HepG2 (cell line): Measurements from ENCODE around the gene DUSP9. TPM values are rescaled to one million over a fixed set of nuclear protein-coding genes. Genes with fewer than 3 reads are reported as not detected.

Experiments
- ATAC-seq: fragments of 200-7000 bp; cut with Tn5 transposase; 3 replicates; pipeline ENCODE4 v1.9.1; 2020; ENCODE audit warnings: mild to moderate bottlenecking, moderate library complexity
- BruUV-seq: library from RNA; stranded (reverse); fragments of 400-500 nt; replicated peaks from 2 replicates; lab custom pipeline; 2021; lab: Mats Ljungman, UMichigan
- CTCF ChIA-PET: fragments of 300-600 bp; formaldehyde crosslinking; extraction: SDS; loops from one replicate; lab custom pipeline; 2021; ENCODE audit warnings: low total read pairs, inconsistent platforms, low intra/inter-chr PET ratio; lab: Yijun Ruan, JAX
- POLR2A ChIA-PET: fragments of 350-600 bp; sonication (Branson Sonifier 250); formaldehyde crosslinking; loops from one replicate; lab custom pipeline; 2020; ENCODE audit warnings: antibody characterized with exemption, inconsistent platforms; lab: Yijun Ruan, JAX
- DNase-seq: peaks from one replicate; pipeline ENCODE4 v3.0.0-alpha.2; 2015; ENCODE audit warnings: low spot score
- FAIRE-seq: peaks from 3 replicates; lab custom pipeline; 2011; peaks lifted over from hg19 to GRCh38; lab: Jason Lieb, UNC
- H2AFZ ChIP-seq: one replicate; pipeline ENCODE4 v1.6.1; 2011; ENCODE audit warnings: low read length, inconsistent platforms
- H3K27ac ChIP-seq: fragments of 300-600 bp; 3 replicates; pipeline ENCODE4 v1.8.0; 2011; ENCODE audit warnings: mixed run types, mild to moderate bottlenecking, mixed read lengths, low read length, inconsistent platforms; ENCODE audit not compliant: insufficient read depth; ENCODE audit errors: extremely low read length
- H3K27me3 ChIP-seq, 2 experiments: fragments of 200-600 bp in 1 of 2; 2 replicates in 1 of 2; 3 replicates in 1 of 2; pipeline versions ENCODE4 v1.6.0 to v1.8.0; 2011; ENCODE audit warnings: low read length in 2 of 2, mild to moderate bottlenecking in 2 of 2, moderate library complexity in 2 of 2, inconsistent platforms in 1 of 2; ENCODE audit not compliant: insufficient read depth in 2 of 2, control insufficient read depth in 1 of 2
- H3K36me3 ChIP-seq, 2 experiments: fragments of 200-600 bp in 1 of 2; replicated peaks in 1 of 2; 2 replicates in 1 of 2; 3 replicates in 1 of 2; pipeline versions ENCODE4 v1.5.1 to v1.8.0; 2011; ENCODE audit warnings: low read length in 2 of 2, inconsistent platforms in 1 of 2; ENCODE audit not compliant: insufficient read depth in 2 of 2, control insufficient read depth in 1 of 2
- H3K4me1 ChIP-seq: 2 replicates; pipeline ENCODE4 v1.5.1; 2012; ENCODE audit warnings: low read length, inconsistent platforms; ENCODE audit not compliant: insufficient read depth
- H3K4me2 ChIP-seq: 2 replicates; pipeline ENCODE4 v1.6.0; 2011; ENCODE audit warnings: low read depth, low read length, inconsistent platforms
- H3K4me3 ChIP-seq, 3 experiments: fragments of 200-600 bp in 1 of 3; sonication (generic), shearing (Covaris generic) in 1 of 3; replicated peaks in 1 of 3; 2 replicates each; pipeline ENCODE4 v1.5.1; 2011 to 2016; ENCODE audit warnings: low read length in 3 of 3, inconsistent platforms in 2 of 3, low read depth in 2 of 3, mild to moderate bottlenecking in 2 of 3, control low read depth in 1 of 3, mixed read lengths in 1 of 3; ENCODE audit not compliant: insufficient read depth in 1 of 3
- H3K79me2 ChIP-seq: one replicate; pipeline ENCODE4 v1.6.1; 2011; ENCODE audit warnings: low read length, inconsistent platforms; ENCODE audit not compliant: insufficient read depth
- H3K9ac ChIP-seq: 2 replicates; pipeline ENCODE4 v1.6.0; 2011; ENCODE audit warnings: mild to moderate bottlenecking, low read depth, low read length, inconsistent platforms; ENCODE audit not compliant: insufficient read depth
- H3K9me3 ChIP-seq: 2 replicates; pipeline ENCODE4 v1.5.1; 2012; ENCODE audit warnings: mild to moderate bottlenecking, low read length
- H4K20me1 ChIP-seq: 2 replicates; pipeline ENCODE4 v1.6.0; 2011; ENCODE audit warnings: inconsistent platforms, mild to moderate bottlenecking, low read length, moderate library complexity; ENCODE audit not compliant: insufficient read depth
- HDAC2 ChIP-seq: sonication (generic); formaldehyde crosslinking; IDR thresholded peaks from 2 replicates; pipeline ENCODE4 v1.4.0; 2020; ENCODE audit warnings: missing genetic modification reagents
- KDM2A ChIP-seq: sonication (generic); formaldehyde crosslinking; IDR thresholded peaks from 2 replicates; pipeline ENCODE4 v1.4.0; 2020; ENCODE audit warnings: low read depth, missing genetic modification reagents, borderline replicate concordance
- POLR2G ChIP-seq: fragments of 200-400 bp; formaldehyde crosslinking; IDR thresholded peaks from 2 replicates; pipeline ENCODE4 v1.6.1; 2018; ENCODE audit warnings: mild to moderate bottlenecking, low read depth, low read length, moderate library complexity
- RBFOX2 ChIP-seq: fragments of 200-400 bp; formaldehyde crosslinking; IDR thresholded peaks from 2 replicates; pipeline ENCODE4 v1.6.1; 2017; ENCODE audit warnings: low read depth, mild to moderate bottlenecking, low read length
- STAG1 ChIP-seq: sonication (generic); formaldehyde crosslinking; IDR thresholded peaks from 2 replicates; pipeline ENCODE4 v1.4.0; 2020; ENCODE audit warnings: missing genetic modification reagents
- ZNF530 ChIP-seq: sonication (generic); formaldehyde crosslinking; IDR thresholded peaks from 2 replicates; pipeline ENCODE4 v1.5.0; 2020; ENCODE audit warnings: low read depth, mild to moderate bottlenecking, missing genetic modification reagents
- ZNF777 ChIP-seq: sonication (generic); formaldehyde crosslinking; IDR thresholded peaks from 2 replicates; pipeline ENCODE4 v1.4.0; 2020; ENCODE audit warnings: missing genetic modification reagents
- ZSCAN25 ChIP-seq: sonication (generic); formaldehyde crosslinking; IDR thresholded peaks from 2 replicates; pipeline ENCODE4 v1.8.0; 2022; ENCODE audit warnings: mild to moderate bottlenecking, missing genetic modification reagents
- WGBS: methylation state at CpG from one replicate; pipeline ENCODE4 v1.1.6; 2017; ENCODE audit warnings: low lambda C conversion rate; 5-methylcytosine and 5-hydroxymethylcytosine counted together
- in situ Hi-C: cut with HindIII; loops from 2 replicates; pipeline ENCODE4 v1.10.0; 2017; ENCODE audit warnings: low pct_unique_long_range_greater_than_20kb; ENCODE audit not compliant: extremely low pct_ligation_motif_present
- intact Hi-C: fragments of 100-400 bp; cut with micrococcal nuclease; formaldehyde crosslinking; loops from one replicate; pipeline ENCODE4 v1.10.0; 2022; ENCODE audit not compliant: unreplicated experiment
- polyA plus RNA-seq, 8 experiments: library from polyadenylated mRNA; depleted of rRNA in 3 of 8; stranded (reverse) in 7 of 8; unstranded in 1 of 8; fragments of >200 nt; fragmentation: Illumina TruSeq in 4 of 8; extraction: Trizol in 4 of 8; gene quantifications; 2 replicates each; pipeline versions ENCODE4 v1.2.1 to v1.2.3, GENCODE V29; 2011 to 2016; ENCODE audit warnings: low read depth in 4 of 8, missing spikeins in 1 of 8, mixed read lengths in 1 of 8; ENCODE audit not compliant: insufficient read depth in 1 of 8
- total RNA-seq, 5 experiments: library from RNA; depleted of rRNA; stranded (reverse); fragments of >200 nt; fragmentation: Illumina TruSeq; extraction: Trizol; gene quantifications; 2 replicates each; pipeline ENCODE4 v1.2.3, GENCODE V29; 2016; ENCODE audit warnings: low read depth in 1 of 5
- TF ChIP-seq, protein P1 (sequence below): sonication (generic); formaldehyde crosslinking; IDR thresholded peaks from 2 replicates; pipeline ENCODE4 v1.9.0; 2021; ENCODE audit warnings: missing genetic modification reagents, borderline replicate concordance
- TF ChIP-seq, protein P2 (sequence below): sonication (generic); formaldehyde crosslinking; IDR thresholded peaks from 2 replicates; pipeline ENCODE4 v1.4.0; 2020; ENCODE audit warnings: missing genetic modification reagents, borderline replicate concordance
- TF ChIP-seq, protein P3 (sequence below): sonication (generic); formaldehyde crosslinking; IDR thresholded peaks from 2 replicates; pipeline ENCODE4 v1.8.0; 2022; ENCODE audit warnings: mild to moderate bottlenecking, missing genetic modification reagents; ENCODE audit not compliant: insufficient replicate concordance

Gene DUSP9
- total and polyA plus RNA-seq, 2 of the 13 experiments (the other 11 are each of a cell fraction or from before 2014, with no cell fraction given) = 235 to 435 TPM

DNA sequence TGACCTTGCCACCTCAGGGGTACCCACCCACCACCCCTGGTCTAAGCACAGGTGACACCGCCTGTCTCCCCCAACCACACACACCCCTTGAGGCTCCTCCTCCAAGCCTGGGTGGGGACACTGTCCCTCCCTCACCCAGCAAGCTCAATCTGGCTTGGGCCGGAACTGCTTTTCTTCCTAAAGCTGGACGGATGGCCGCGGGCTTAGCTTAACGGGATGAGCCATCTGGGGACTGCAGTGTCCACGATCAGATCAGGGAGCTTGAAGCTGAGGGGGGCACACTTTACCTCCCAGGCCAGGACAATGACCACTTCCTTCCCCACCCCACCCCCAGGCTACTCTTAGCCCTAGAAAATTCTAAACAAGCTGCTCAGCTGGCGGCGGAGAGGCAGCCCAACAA, 39.7 kb downstream of the DUSP9 start (continued):
- TF ChIP-seq ZNF777 = no peak

DNA sequence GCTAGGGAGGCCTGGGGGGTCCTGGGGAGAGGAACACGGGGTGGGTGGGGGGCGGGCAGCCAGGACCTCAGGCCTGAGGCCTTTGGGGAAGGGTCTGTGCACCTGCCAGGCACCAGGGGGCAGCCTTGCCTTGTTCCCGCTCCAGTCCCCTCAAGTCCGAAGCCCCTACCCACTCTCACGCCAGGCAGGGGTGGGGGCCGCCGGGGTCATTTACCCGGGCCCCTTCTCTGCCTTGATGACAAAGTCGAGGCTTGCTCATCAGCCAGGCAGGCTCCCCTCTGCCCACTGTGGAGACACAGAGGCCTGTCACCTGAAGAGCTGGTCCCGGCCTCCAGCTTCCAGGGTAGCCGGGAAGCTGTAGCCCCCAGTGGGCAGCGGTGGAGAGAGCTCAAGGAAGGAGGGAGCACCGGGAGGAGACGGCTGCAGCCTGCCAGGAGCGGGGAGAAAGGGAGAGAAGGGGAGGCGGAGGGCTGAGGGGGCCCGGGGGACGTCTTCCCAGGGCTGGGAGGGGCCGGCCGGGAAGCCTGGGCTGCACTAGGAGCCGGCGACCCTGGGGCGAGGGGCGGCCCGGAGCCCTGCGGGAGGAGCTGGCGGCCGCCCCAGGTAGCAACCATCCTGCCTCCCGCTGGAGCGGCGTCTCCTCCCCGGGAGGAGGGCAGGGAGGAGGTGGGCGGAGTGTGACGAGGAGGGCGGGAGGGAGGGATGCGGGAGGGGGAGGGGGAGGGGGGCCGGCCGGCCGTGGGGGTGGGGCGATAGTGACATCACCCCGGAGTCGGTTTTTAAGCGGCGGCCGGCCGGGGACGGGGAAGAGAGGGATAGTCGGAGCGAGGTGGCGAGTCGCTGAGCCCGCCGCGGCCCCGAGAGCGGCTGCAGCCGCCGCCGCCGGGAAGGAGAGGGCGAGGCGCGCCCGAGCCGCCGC, 40.4 kb downstream of the DUSP9 start, which contains the start of gene SLC6A8:
SLC6A8 (plus strand) TSS at position 806 of the 919 bp plus-strand sequence. CDS start 649 bp downstream, outside the sequence.
- FAIRE-seq (no peak), ATAC-seq (peak; percentile 38), DNase-seq (peak; percentile 31)
- in situ Hi-C loops = no loop called here
- peaks cover 16% of the 10 kb centered on the region for H4K20me1 ChIP-seq
- peak within 1 kb of the TSS; percentile 42 to 74 (median 68); a peak in 5 of 6 replicates for H3K4me3 ChIP-seq
- no peaks in the 10 kb centered on the region for H3K27me3 ChIP-seq
- ChIA-PET POLR2A (interaction anchor here (0.6 to 2.1 kb wide), 6 partner anchors 8 to 241 kb away, joined by 3 to 16 read pairs (median 4); partner anchors contain the start of gene PLXNB3), CTCF (no interaction called here)
- H3K27ac ChIP-seq = peak within 1 kb of the TSS; percentile 76
- no peak within 1 kb of the TSS for H2AFZ ChIP-seq
- intact Hi-C loops = no loop called here
- BruUV-seq = no TSS peak
- H3K36me3 ChIP-seq = peaks cover 0 to 1% of the 10 kb centered on the region in 2 experiments; a peak in 2 of 5 replicates
- H3K4me1 ChIP-seq = peaks cover 34% of the 10 kb centered on the region
- H3K4me2 ChIP-seq = peak within 1 kb of the TSS; percentile 74
- peak within 1 kb of the TSS; percentile 71 for H3K9ac ChIP-seq
- 0% methylated on average over 4 of the region's 66 CpGs for WGBS
- no peaks in the 10 kb centered on the region for H3K9me3 ChIP-seq
- peaks cover 20% of the 10 kb centered on the region for H3K79me2 ChIP-seq
- TF ChIP-seq RBFOX2 (peak; percentile 76; the same call in 1 of the 2 replicates), HDAC2 (CRISPR knock-in tag) (no peak), ZSCAN25 (0 out of 2 replicates have a peak, but pooled peaks have one; percentile 35), ZNF530 (CRISPR knock-in tag) (no peak), STAG1 (CRISPR knock-in tag) (0 out of 2 replicates have a peak, but pooled peaks have one; percentile 19), POLR2G (peak; percentile 70), KDM2A (CRISPR knock-in tag) (peak; percentile 23; the same call in 1 of the 2 replicates)
- TF ChIP-seq, protein P1, sequence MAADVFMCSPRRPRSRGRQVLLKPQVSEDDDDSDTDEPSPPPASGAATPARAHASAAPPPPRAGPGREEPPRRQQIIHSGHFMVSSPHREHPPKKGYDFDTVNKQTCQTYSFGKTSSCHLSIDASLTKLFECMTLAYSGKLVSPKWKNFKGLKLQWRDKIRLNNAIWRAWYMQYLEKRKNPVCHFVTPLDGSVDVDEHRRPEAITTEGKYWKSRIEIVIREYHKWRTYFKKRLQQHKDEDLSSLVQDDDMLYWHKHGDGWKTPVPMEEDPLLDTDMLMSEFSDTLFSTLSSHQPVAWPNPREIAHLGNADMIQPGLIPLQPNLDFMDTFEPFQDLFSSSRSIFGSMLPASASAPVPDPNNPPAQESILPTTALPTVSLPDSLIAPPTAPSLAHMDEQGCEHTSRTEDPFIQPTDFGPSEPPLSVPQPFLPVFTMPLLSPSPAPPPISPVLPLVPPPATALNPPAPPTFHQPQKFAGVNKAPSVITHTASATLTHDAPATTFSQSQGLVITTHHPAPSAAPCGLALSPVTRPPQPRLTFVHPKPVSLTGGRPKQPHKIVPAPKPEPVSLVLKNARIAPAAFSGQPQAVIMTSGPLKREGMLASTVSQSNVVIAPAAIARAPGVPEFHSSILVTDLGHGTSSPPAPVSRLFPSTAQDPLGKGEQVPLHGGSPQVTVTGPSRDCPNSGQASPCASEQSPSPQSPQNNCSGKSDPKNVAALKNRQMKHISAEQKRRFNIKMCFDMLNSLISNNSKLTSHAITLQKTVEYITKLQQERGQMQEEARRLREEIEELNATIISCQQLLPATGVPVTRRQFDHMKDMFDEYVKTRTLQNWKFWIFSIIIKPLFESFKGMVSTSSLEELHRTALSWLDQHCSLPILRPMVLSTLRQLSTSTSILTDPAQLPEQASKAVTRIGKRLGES = no peak
- TF ChIP-seq, protein P2, sequence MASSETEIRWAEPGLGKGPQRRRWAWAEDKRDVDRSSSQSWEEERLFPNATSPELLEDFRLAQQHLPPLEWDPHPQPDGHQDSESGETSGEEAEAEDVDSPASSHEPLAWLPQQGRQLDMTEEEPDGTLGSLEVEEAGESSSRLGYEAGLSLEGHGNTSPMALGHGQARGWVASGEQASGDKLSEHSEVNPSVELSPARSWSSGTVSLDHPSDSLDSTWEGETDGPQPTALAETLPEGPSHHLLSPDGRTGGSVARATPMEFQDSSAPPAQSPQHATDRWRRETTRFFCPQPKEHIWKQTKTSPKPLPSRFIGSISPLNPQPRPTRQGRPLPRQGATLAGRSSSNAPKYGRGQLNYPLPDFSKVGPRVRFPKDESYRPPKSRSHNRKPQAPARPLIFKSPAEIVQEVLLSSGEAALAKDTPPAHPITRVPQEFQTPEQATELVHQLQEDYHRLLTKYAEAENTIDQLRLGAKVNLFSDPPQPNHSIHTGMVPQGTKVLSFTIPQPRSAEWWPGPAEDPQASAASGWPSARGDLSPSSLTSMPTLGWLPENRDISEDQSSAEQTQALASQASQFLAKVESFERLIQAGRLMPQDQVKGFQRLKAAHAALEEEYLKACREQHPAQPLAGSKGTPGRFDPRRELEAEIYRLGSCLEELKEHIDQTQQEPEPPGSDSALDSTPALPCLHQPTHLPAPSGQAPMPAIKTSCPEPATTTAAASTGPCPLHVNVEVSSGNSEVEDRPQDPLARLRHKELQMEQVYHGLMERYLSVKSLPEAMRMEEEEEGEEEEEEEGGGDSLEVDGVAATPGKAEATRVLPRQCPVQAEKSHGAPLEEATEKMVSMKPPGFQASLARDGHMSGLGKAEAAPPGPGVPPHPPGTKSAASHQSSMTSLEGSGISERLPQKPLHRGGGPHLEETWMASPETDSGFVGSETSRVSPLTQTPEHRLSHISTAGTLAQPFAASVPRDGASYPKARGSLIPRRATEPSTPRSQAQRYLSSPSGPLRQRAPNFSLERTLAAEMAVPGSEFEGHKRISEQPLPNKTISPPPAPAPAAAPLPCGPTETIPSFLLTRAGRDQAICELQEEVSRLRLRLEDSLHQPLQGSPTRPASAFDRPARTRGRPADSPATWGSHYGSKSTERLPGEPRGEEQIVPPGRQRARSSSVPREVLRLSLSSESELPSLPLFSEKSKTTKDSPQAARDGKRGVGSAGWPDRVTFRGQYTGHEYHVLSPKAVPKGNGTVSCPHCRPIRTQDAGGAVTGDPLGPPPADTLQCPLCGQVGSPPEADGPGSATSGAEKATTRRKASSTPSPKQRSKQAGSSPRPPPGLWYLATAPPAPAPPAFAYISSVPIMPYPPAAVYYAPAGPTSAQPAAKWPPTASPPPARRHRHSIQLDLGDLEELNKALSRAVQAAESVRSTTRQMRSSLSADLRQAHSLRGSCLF = no peak
- TF ChIP-seq, protein P3, sequence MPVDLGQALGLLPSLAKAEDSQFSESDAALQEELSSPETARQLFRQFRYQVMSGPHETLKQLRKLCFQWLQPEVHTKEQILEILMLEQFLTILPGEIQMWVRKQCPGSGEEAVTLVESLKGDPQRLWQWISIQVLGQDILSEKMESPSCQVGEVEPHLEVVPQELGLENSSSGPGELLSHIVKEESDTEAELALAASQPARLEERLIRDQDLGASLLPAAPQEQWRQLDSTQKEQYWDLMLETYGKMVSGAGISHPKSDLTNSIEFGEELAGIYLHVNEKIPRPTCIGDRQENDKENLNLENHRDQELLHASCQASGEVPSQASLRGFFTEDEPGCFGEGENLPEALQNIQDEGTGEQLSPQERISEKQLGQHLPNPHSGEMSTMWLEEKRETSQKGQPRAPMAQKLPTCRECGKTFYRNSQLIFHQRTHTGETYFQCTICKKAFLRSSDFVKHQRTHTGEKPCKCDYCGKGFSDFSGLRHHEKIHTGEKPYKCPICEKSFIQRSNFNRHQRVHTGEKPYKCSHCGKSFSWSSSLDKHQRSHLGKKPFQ (CRISPR knock-in tag) = no peak
